ENCODE data around the gene SPARC.
"Not testable (repeated sequence)": the region's sequence is repeated elsewhere in the genome, so short reads cannot be mapped to it uniquely, and the experiment has no call there.

The SPARC gene

DNA sequence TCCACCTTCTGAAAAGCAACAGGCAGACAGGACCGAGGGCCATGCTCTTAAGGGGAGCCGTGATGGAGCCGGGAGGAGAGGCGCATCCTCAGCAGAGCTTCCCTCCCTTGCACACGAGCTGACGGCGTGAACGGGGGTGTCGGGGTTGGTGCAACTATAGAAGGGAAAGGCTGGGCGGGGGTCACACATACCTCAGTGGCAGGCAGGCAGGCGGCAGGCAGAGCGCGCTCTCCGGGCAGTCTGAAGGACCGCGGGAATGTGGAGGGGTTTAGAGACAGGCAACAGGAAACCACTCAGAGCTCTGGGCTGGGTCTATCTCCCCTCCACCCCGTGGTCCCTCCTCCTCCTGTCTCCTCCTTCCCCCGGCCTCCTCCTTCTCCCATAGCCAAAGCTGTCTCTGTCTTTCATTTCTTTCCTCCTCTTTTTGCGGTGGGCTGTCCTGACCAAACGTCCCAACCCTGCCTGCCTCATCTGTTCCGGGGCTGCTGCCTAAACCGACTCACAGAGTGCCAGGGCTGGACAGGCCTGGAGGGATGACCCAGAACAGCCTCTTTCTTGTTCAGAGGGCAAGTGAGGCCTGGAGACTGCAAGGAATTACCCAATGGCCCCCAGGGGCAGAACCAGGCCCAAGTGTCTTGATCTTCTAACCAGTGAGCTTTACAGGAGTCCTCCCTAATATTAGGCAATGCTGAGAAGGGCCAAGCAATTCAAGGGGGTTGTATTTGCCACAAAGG is at the start of gene SPARC:
SPARC (minus strand) TSS at position 242 of the 734 bp plus-strand sequence. CDS start 10,727 bp downstream, outside the sequence.
- DNase-seq, result peak; percentile 43 to 48

- no peak for DNase-seq
Measured at GRCh38 chr5:151735646-151736045, 48.9 kb upstream of the SPARC start.

- no peak for DNase-seq
Measured at GRCh38 chr5:151734064-151734408, 47.3 kb upstream of the SPARC start.

- no peak for DNase-seq
Measured at GRCh38 chr5:151733358-151734063, 46.8 kb upstream of the SPARC start.

- DNase-seq, result no peak
Measured at GRCh38 chr5:151730381-151730780, 43.7 kb upstream of the SPARC start.

- DNase-seq, result not testable (repeated sequence)
Measured at GRCh38 chr5:151729597-151729996, 42.9 kb upstream of the SPARC start.

DNA sequence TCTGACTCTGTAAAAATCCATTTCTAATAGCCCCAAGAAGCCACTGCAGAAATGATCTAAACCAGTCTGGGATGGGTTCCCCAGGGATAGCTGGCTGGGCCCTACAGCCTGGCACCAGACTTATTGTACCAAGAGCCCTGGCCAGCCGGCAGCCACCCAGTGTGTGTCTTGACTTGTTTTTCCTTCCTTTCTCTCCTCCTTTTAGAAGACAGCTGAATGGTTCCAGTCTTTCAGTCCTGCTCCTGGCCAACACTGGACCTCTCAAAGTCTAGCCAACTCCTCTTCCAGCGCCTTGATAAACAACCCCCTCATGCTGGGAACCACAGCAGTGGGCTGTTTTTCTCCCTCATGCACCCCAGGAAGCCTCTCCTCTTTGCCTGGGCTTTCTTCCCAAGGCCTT is 37.6 kb upstream of the SPARC start:
- DNase-seq, result no peak

- DNase-seq, result peak; percentile 50 to 57
Measured at GRCh38 chr5:151722546-151722945, 35.8 kb upstream of the SPARC start.

GRCh38 chr5:151721812-151722391 is 35.2 kb upstream of the SPARC start:
- no peak for DNase-seq

GRCh38 chr5:151721087-151721646 is 34.5 kb upstream of the SPARC start:
- DNase-seq, result peak; percentile 42 to 49

DNA sequence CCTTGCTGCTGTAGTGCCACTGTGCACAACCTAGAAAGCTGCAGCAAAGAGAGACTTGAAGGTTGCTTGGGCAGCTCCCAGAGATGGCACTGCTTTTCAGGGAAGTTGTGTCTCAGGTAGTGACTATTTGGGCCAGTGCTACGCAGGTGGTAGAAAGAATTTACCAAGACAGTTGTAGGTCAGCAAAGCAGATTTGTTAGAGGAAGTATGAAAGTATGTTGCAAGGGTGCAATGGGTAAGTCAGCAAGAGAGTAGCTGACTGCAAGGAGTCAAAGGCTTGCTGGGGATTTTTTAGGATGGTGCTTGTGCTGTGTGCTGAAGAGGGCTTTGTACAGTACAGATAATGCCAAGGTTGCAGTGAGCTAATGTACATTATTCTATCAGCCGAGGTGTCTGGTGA is 33.5 kb upstream of the SPARC start:
- DNase-seq, result peak; percentile 69

DNA sequence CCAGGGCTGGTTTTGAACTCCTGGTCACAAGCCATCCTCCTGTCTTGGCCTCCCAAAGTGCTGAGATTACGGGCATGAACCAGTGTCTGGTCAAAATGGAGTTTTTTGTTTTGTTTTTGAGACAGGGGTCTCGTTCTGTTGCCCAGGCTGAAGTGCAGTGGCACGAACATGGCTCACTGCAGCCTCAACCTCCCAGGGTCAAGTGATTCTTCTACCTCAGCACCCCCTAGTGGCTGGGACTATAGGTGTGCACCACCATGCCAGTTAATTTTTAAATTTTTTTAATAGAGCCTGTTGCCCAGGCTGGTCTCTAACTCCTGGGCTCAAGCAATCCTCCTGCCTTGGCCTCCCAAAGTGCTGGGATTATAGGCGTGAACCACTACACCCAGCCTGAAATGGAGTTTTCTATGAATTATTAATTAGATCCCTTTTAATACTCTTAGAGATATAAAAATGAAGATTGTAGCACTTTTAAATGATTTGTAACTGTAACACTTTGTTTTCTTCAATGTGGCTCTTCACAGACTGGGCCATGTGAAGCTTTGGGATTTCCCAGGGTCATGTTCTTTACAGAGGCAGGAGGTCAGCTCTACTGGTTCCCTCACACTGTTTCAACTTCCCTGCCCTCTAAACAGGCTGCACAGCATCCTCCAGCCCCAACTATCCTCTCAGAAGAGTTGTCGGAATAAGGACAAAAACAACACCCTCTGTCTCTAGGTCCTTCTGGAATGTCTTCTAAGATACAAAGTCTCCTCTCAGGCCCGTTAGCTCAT is 32.7 kb upstream of the SPARC start:
- DNase-seq, result peak; percentile 37 to 68

DNA sequence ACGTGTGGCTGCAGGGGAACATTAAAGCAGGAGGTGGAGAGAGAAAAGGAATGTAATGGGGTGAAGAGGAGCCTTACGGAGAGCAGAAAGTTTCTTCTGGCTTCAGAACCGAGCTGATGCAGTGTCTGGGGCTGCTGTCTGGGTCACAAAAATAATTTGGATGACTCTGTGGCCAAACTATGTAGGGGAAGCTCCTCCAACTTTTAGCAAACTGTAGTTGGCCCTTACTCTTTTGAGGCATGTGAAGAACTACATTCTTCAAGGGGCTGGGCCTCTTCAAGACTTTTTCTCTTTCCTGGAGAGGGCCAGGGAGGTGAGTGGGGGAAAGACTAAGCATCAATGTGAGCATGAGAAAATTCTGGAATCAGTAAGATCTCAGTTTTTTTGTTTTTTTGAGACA is 31.9 kb upstream of the SPARC start:
- DNase-seq, result no peak

GRCh38 chr5:151718153-151718552 is 31.4 kb upstream of the SPARC start:
- DNase-seq, result no peak

- DNase-seq, result no peak
Measured at GRCh38 chr5:151717416-151717815, 30.7 kb upstream of the SPARC start.

GRCh38 chr5:151709109-151709735 is 22.5 kb upstream of the SPARC start:
- DNase-seq, result no peak

DNA sequence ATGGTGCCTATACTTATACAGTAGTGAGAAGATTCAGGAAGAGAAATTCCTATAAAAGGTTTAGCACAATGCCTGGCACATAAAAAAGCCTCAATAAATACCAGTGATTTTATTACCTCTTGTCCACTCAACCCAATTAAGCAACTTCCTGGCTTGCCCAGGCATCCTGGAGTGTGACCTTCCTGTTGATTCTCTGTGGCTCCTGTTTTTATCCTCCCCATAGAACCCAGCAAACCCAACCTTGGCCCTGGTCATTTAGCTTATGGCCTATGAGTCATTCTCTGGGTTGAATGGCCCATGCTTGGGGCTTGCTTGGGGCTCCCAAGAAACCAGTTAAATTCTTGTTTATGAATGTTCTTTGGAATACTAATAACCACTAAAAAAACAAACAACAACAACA is 21.4 kb upstream of the SPARC start:
- peak in 1 of 2 experiments; percentile 2 for DNase-seq

GRCh38 chr5:151707567-151707966 is 20.9 kb upstream of the SPARC start:
- no peak for DNase-seq

GRCh38 chr5:151706906-151707305 is 20.2 kb upstream of the SPARC start:
- no peak for DNase-seq

DNA sequence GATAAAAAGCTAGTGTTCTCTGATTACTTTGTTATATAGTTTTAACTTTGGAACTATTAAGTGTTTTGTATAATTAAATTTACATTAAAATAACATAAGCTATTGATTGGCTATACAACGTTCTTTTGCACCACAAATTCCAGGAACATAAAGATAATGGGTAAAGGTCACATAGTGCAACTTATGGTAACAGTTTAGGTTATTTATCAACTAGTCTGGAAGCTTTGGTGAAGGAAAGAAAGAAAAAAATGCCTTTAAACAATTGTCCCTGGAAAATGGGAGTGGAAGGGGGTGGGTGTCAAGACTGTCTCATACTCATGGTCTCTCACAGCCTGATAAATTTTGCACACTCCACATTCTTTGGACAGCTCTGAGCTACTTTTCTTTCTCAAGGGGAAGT is 17.1 kb upstream of the SPARC start:
- DNase-seq, result no peak

- no peak for DNase-seq
Measured at GRCh38 chr5:151703227-151703626, 16.5 kb upstream of the SPARC start.

GRCh38 chr5:151700820-151701219 is 14.1 kb upstream of the SPARC start:
- DNase-seq, result no peak

DNA sequence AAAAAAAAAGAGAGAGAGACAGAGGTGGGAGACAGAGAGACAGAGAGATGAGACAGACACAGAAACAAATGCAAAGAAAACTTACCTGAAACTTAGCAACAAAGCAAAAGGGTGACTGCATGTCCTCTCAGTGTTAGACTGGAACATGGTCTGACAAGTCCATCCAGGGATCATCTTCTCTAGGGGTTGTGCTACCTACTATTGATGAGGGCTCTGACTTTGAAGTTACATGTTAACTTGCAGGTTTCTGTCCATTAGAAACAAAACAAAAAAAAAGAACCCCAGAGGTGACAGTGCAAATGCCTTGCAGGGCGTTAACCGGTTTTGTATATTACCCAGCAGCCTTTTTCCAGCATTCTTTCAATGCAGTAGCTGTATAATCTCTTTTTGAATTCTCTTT is 13.6 kb upstream of the SPARC start:
- DNase-seq, result no peak
